PC-9 (cell line): ENCODE results near the gene AKR1E2.

Experiments
- CTCF ChIP-seq: fragments of 200-600 bp; sonication (generic); conservative IDR thresholded peaks from 2 replicates; pipeline ENCODE4 v1.6.1; 2017; ENCODE audit warnings: mixed run types, antibody characterized with exemption, mild to moderate bottlenecking, moderate library complexity
- EZH2 ChIP-seq: fragments of 200-600 bp; sonication (generic); IDR thresholded peaks from 2 replicates; pipeline ENCODE4 v1.8.0; 2017; ENCODE audit warnings: antibody characterized with exemption, low read depth

DNA sequence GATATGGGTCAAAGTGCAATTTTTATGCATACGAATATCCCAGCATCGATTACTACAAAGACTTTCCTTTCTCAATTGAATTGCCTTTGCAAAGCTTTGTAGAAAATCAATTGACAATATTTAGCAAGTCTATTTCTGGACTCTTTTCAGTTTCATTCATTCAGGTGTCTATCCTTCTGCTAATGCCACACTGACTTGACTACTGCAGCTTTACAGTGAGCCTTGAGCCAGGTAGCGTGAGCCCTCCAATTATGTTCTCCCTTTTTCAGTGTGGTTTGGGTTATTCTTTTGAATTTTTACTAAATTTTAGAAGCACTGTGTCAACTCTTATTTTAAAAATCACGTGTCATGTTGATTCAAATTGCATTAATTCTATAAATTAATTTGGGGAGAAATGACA is 19.5 kb upstream of the AKR1E2 start:
- TF ChIP-seq CTCF (no peak), EZH2 (no peak)
